H9 (cell line): ENCODE measurements around the gene OGFRL1. TPM values are rescaled to one million over a fixed set of nuclear protein-coding genes. Genes with fewer than 3 reads are reported as not detected.

Source experiments
- DNase-seq: peaks from one replicate; pipeline ENCODE4 v3.0.0-alpha.2; 2017
- H2AFZ ChIP-seq: one replicate; pipeline ENCODE4 v1.6.1; 2013; ENCODE audit warnings: mild to moderate bottlenecking, low read length, control low read depth, moderate library complexity
- H2AK5ac ChIP-seq: 2 replicates; pipeline ENCODE4 v1.6.1; 2013; ENCODE audit warnings: low read length, control low read depth, mixed read lengths; ENCODE audit not compliant: insufficient read length
- H2BK120ac ChIP-seq: one replicate; pipeline ENCODE4 v1.6.1; 2013; ENCODE audit warnings: low read depth, mild to moderate bottlenecking, low read length, control low read depth, inconsistent platforms; ENCODE audit not compliant: poor library complexity, severe bottlenecking
- H2BK12ac ChIP-seq: 2 replicates; pipeline ENCODE4 v1.6.1; 2013; ENCODE audit warnings: low read length, control low read depth, mixed read lengths, low read depth; ENCODE audit not compliant: insufficient read length
- H2BK15ac ChIP-seq: 2 replicates; pipeline ENCODE4 v1.6.1; 2013; ENCODE audit warnings: low read depth, low read length, control low read depth
- H2BK20ac ChIP-seq: one replicate; pipeline ENCODE4 v1.6.1; 2013; ENCODE audit warnings: low read depth, mild to moderate bottlenecking, low read length, control low read depth, inconsistent platforms; ENCODE audit not compliant: poor library complexity, severe bottlenecking
- H2BK5ac ChIP-seq: 2 replicates; pipeline ENCODE4 v1.6.1; 2013; ENCODE audit warnings: low read length, control low read depth, mixed read lengths; ENCODE audit not compliant: insufficient read length
- H3K14ac ChIP-seq: 2 replicates; pipeline ENCODE4 v1.6.1; 2013; ENCODE audit warnings: low read length, control low read depth; ENCODE audit not compliant: insufficient read depth
- H3K18ac ChIP-seq: 2 replicates; pipeline ENCODE4 v1.6.1; 2013; ENCODE audit warnings: low read depth, mild to moderate bottlenecking, mixed read lengths, low read length, control low read depth; ENCODE audit not compliant: insufficient read length
- H3K23ac ChIP-seq: 2 replicates; pipeline ENCODE4 v1.6.1; 2013; ENCODE audit warnings: low read length, control low read depth, mixed read lengths, low read depth; ENCODE audit not compliant: insufficient read length
- H3K23me2 ChIP-seq: 2 replicates; pipeline ENCODE4 v1.6.1; 2013; ENCODE audit warnings: low read depth, mild to moderate bottlenecking, mixed read lengths, low read length, control low read depth; ENCODE audit not compliant: insufficient read length, poor library complexity, severe bottlenecking
- H3K27ac ChIP-seq: 2 replicates; pipeline ENCODE4 v1.5.1; 2013; ENCODE audit warnings: low read length, control low read depth, mixed read lengths, low read depth; ENCODE audit not compliant: insufficient read length
- H3K27me3 ChIP-seq: 2 replicates; pipeline ENCODE4 v1.6.1; 2013; ENCODE audit warnings: low read length, control low read depth, inconsistent platforms; ENCODE audit not compliant: insufficient read depth
- H3K4ac ChIP-seq: 2 replicates; pipeline ENCODE4 v1.6.1; 2013; ENCODE audit warnings: low read depth, mild to moderate bottlenecking, control low read depth, inconsistent platforms, low read length, moderate library complexity
- H3K4me1 ChIP-seq: 2 replicates; pipeline ENCODE4 v1.6.1; 2013; ENCODE audit warnings: low read length, control low read depth, inconsistent platforms; ENCODE audit not compliant: insufficient read depth
- H3K4me2 ChIP-seq: 2 replicates; pipeline ENCODE4 v1.6.1; 2013; ENCODE audit warnings: low read length, control low read depth, mixed read lengths; ENCODE audit not compliant: insufficient read length, insufficient read depth
- H3K56ac ChIP-seq: 2 replicates; pipeline ENCODE4 v1.6.1; 2013; ENCODE audit warnings: low read depth, mild to moderate bottlenecking, mixed read lengths, low read length, control low read depth; ENCODE audit not compliant: insufficient read length
- H3K79me1 ChIP-seq: 2 replicates; pipeline ENCODE4 v1.6.1; 2013; ENCODE audit warnings: low read depth, mild to moderate bottlenecking, moderate library complexity, low read length, control low read depth, inconsistent platforms; ENCODE audit not compliant: insufficient read depth, poor library complexity, severe bottlenecking
- H3K79me2 ChIP-seq: 2 replicates; pipeline ENCODE4 v1.6.1; 2013; ENCODE audit warnings: low read length, control low read depth, inconsistent platforms; ENCODE audit not compliant: insufficient read depth
- H3K9ac ChIP-seq: 2 replicates; pipeline ENCODE4 v1.6.1; 2013; ENCODE audit warnings: low read length, control low read depth, mixed read lengths; ENCODE audit not compliant: insufficient read length; ENCODE audit errors: extremely low read depth
- H3K9me3 ChIP-seq: one replicate; pipeline ENCODE4 v1.6.1; 2013; ENCODE audit warnings: low read depth, low read length, inconsistent platforms; ENCODE audit not compliant: control insufficient read depth
- H3T11ph ChIP-seq: one replicate; pipeline ENCODE4 v1.6.1; 2013; ENCODE audit warnings: mild to moderate bottlenecking, low read length, control low read depth, inconsistent platforms
- H4K20me1 ChIP-seq: one replicate; pipeline ENCODE4 v1.6.1; 2013; ENCODE audit not compliant: control insufficient read depth, insufficient read length, insufficient read depth
- H4K5ac ChIP-seq: 2 replicates; pipeline ENCODE4 v1.6.1; 2013; ENCODE audit warnings: low read depth, mild to moderate bottlenecking, mixed read lengths, low read length, control low read depth; ENCODE audit not compliant: insufficient read length
- H4K8ac ChIP-seq: replicated peaks from 2 replicates; pipeline ENCODE4 v1.6.1; 2013; ENCODE audit warnings: low read length, control low read depth, mixed read lengths, low read depth; ENCODE audit not compliant: insufficient read length
- H4K91ac ChIP-seq: 2 replicates; pipeline ENCODE4 v1.6.1; 2013; ENCODE audit warnings: low read depth, mild to moderate bottlenecking, moderate library complexity, mixed read lengths, low read length, control low read depth; ENCODE audit not compliant: insufficient read length
- H3K27ac Mint-ChIP-seq, 3 experiments: 2 replicates in 2 of 3; 3 replicates in 1 of 3; pipeline ENCODE4 v1.8.0; 2020 to 2021; ENCODE audit warnings: mixed read lengths in 3 of 3, mild to moderate bottlenecking in 1 of 3, moderate library complexity in 1 of 3
- H3K27me3 Mint-ChIP-seq: 2 replicates; pipeline ENCODE4 v1.8.0; 2021; ENCODE audit warnings: low read depth, mild to moderate bottlenecking, moderate library complexity, mixed read lengths
- H3K36me3 Mint-ChIP-seq, 3 experiments: 2 replicates in 2 of 3; 3 replicates in 1 of 3; pipeline ENCODE4 v1.8.0; 2020 to 2021; ENCODE audit warnings: low read depth in 3 of 3, mixed read lengths in 3 of 3; ENCODE audit not compliant: insufficient read depth in 1 of 3
- H3K4me1 Mint-ChIP-seq, 2 experiments: 2 replicates each; pipeline ENCODE4 v1.8.0; 2020; ENCODE audit warnings: mixed read lengths in 2 of 2
- H3K4me3 Mint-ChIP-seq, 2 experiments: 2 replicates in 1 of 2; 3 replicates in 1 of 2; pipeline ENCODE4 v1.8.0; 2020 to 2021; ENCODE audit warnings: mild to moderate bottlenecking in 2 of 2, mixed read lengths in 2 of 2, moderate library complexity in 1 of 2
- H3K9me3 Mint-ChIP-seq, 2 experiments: 2 replicates in 1 of 2; 3 replicates in 1 of 2; pipeline ENCODE4 v1.8.0; 2020; ENCODE audit warnings: mild to moderate bottlenecking in 2 of 2, mixed read lengths in 2 of 2, moderate library complexity in 1 of 2
- WGBS: extraction: QIAGEN DNeasy Blood & Tissue Kit; methylation state at CpG from one replicate; pipeline ENCODE4 v1.1.7; 2013; ENCODE audit warnings: missing lambda C conversion rate, low lambda C conversion rate, mixed read lengths; ENCODE audit not compliant: insufficient read length; ENCODE audit errors: extremely low coverage; 5-methylcytosine and 5-hydroxymethylcytosine counted together
- total RNA-seq: library from RNA; stranded (reverse); gene quantifications from 2 replicates; pipeline ENCODE4 v1.2.1, GENCODE V29; 2021
- TF ChIP-seq, protein P1 (sequence below): fragments of 200-600 bp; sonication (generic); conservative IDR thresholded peaks from 3 replicates; pipeline ENCODE4 v1.8.0; 2021; ENCODE audit warnings: antibody characterized with exemption, mild to moderate bottlenecking

Gene OGFRL1
- total RNA-seq, 1 experiment from 2014 or later: 2.8 TPM

DNA sequence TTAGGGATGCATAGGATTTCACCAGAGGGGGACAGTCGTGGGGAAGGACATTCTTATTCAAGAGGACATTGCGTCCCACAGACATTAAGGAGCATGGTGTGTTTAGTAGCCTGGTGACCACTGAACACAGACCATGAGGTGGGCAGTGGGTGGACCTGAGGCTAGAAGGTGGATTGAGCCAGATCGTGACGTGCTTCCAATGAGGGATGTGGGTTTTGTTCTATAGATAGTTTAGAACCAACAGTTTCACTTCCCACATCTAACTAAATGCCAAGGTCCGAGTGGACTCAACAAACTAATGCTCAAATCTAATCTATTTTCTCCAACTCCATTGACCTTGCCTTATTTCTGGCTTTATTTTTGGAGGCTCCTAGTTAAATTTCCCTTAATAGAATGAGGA, 58.5 kb downstream of the OGFRL1 start:
- no peak overlapping the region for H3K4ac ChIP-seq
- Mint-ChIP-seq H3K27me3 (no peaks in the 10 kb centered on the region), H3K27ac (no peak overlapping the region), H3K4me3 (no peak overlapping the region), H3K36me3 (no peaks in the 10 kb centered on the region), H3K9me3 (0 out of 5 replicates have a peak, but pooled peaks cover 0 to 2% of the 10 kb centered on the region in 2 experiments), H3K4me1 (peaks cover 12 to 13% of the 10 kb centered on the region in 2 experiments)
- H2AFZ ChIP-seq: no peak overlapping the region
- H3K9ac ChIP-seq: no peak overlapping the region
- TF ChIP-seq, protein P1, sequence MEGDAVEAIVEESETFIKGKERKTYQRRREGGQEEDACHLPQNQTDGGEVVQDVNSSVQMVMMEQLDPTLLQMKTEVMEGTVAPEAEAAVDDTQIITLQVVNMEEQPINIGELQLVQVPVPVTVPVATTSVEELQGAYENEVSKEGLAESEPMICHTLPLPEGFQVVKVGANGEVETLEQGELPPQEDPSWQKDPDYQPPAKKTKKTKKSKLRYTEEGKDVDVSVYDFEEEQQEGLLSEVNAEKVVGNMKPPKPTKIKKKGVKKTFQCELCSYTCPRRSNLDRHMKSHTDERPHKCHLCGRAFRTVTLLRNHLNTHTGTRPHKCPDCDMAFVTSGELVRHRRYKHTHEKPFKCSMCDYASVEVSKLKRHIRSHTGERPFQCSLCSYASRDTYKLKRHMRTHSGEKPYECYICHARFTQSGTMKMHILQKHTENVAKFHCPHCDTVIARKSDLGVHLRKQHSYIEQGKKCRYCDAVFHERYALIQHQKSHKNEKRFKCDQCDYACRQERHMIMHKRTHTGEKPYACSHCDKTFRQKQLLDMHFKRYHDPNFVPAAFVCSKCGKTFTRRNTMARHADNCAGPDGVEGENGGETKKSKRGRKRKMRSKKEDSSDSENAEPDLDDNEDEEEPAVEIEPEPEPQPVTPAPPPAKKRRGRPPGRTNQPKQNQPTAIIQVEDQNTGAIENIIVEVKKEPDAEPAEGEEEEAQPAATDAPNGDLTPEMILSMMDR: no peak
- no peaks in the 10 kb centered on the region for H3K79me2 ChIP-seq
- no peak overlapping the region for H4K8ac ChIP-seq
- no peak overlapping the region for H2BK120ac ChIP-seq
- H3K18ac ChIP-seq: no peak overlapping the region
- H4K20me1 ChIP-seq: no peaks in the 10 kb centered on the region
- H3K79me1 ChIP-seq: no peaks in the 10 kb centered on the region
- H4K5ac ChIP-seq: no peak overlapping the region
- H3K56ac ChIP-seq: peak overlapping the region; percentile 32
- H3K14ac ChIP-seq: no peak overlapping the region
- no peak overlapping the region for H2AK5ac ChIP-seq
- H3K23me2 ChIP-seq: no peaks in the 10 kb centered on the region
- H3K4me2 ChIP-seq: no peak overlapping the region
- H2BK5ac ChIP-seq: no peak overlapping the region
- no peaks in the 10 kb centered on the region for H3K27me3 ChIP-seq
- no peak overlapping the region for H2BK20ac ChIP-seq
- H3K27ac ChIP-seq: no peak overlapping the region
- no peak for DNase-seq
- no peak overlapping the region for H3K23ac ChIP-seq
- H3K4me1 ChIP-seq: no peaks in the 10 kb centered on the region
- H3T11ph ChIP-seq: no peak overlapping the region
- no peaks in the 10 kb centered on the region for H3K9me3 ChIP-seq
- H4K91ac ChIP-seq: no peak overlapping the region
- H2BK12ac ChIP-seq: no peak overlapping the region
- H2BK15ac ChIP-seq: no peak overlapping the region
- no CpG with 5 or more reads among the region's 5 CpGs for WGBS
